Measurements from ENCODE around the gene FFAR2. TPM values are rescaled to one million over a fixed set of nuclear protein-coding genes. Genes with fewer than 3 reads are reported as not detected.

The FFAR2 gene
- total and polyA plus RNA-seq, 2 donors (not counting 3 experiments of a cell fraction or from before 2014, with no cell fraction given), result not detected

DNA sequence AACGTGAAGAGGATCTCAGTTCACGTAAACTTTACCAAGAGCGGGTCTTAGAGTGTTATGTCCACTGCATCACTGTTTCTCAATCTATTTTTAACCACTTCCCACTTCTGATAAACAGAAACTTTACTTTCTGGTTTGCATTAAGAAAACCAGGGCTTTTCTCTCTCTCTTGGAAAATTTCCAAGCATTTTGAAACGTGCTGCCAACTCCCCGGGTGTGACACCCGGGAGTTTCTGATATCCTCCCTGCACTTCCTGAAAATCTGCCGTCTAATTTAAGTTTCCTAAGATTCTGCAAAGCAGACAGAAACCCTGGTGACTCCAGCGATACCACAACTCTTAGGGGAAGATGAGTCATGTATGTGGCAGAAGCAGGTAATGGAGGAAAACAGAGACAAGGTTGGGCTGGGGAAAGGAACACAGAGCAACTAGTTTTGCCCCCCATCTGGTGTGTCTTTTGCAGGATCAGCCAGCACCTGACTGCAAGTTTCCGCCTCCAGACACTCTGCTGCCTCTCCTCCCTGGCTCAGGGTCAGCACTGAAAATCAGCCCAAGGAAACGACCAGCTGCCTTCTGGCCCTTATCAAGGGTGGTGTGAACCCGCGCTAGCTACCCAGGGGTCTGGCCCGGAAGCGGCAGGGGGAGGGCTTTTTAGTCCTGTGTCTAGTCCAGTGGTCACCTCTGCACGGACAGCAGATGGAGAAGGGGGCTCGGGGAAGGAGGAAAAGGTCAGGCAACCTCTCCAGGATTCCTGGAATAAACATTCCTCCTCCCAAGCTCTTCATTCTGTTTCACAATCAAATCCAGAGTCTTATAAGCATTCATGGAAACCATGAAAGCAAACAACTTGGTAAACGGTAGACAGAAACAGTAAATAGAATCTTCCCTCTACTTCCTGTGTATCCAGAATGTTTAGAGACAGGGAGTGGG is 11.3 kb upstream of the FFAR2 start:
- Histone ChIP-seq H3K4me3 (replicated peaks in 1 of 3; ENCODE audit: insufficient read depth in 1 of 3, low read depth in 1 of 3, low read length in 3 of 3) (no peak overlapping the region), H3K27ac (ENCODE audit: insufficient read depth, low read depth, low read length) (no peak overlapping the region), H3K9me1 (replicated peaks; ENCODE audit: control insufficient read depth, extremely low read depth, insufficient read depth, low read length) (no peaks in the 10 kb centered on the region), H3K9me3 (replicated peaks; ENCODE audit: control insufficient read depth, insufficient read depth, low read length) (no peaks in the 10 kb centered on the region), H3K27me3 (ENCODE audit: control insufficient read depth in 2 of 2, insufficient read depth in 2 of 2, low read length in 2 of 2) (peaks cover 0 to 7% of the 10 kb centered on the region in 2 experiments), H3K4me1 (ENCODE audit: control insufficient read depth, extremely low read depth, insufficient read depth, low read length) (no peaks in the 10 kb centered on the region), H2AFZ (ENCODE audit: low read depth, low read length) (no peak overlapping the region), H3K4me2 (ENCODE audit: insufficient read depth, low read length) (no peak overlapping the region), H3K9ac (replicated peaks; ENCODE audit: extremely low read depth, insufficient read depth, low read length) (no peak overlapping the region), H4K20me1 (replicated peaks; ENCODE audit: control insufficient read depth, extremely low read depth, insufficient read depth, low read length) (no peaks in the 10 kb centered on the region), H3K79me2 (ENCODE audit: control insufficient read depth, insufficient read depth, low read length) (no peaks in the 10 kb centered on the region), H3K36me3 (ENCODE audit: control insufficient read depth in 2 of 2, extremely low read depth in 1 of 2, insufficient read depth in 2 of 2, low read length in 2 of 2) (no peaks in the 10 kb centered on the region)
- BruUV-seq (replicated peaks), result no TSS peak
- DNase-seq (ENCODE audit: low read depth, low spot score) (peak; percentile 15), FAIRE-seq (no peak)
- POLR2A ChIA-PET, result no interaction called here
- dilution Hi-C loops (cut with MboI; ENCODE audit: extremely low pct_ligation_motif_present, low sequenced_read_pairs), result no loop called here
- TF ChIP-seq MYC (IDR thresholded peaks at IDR 0.05; ENCODE audit: low read depth, low read length) (no peak), GATA2 (IDR thresholded peaks at IDR 0.05; ENCODE audit: insufficient read depth, insufficient read length, low read depth, low read length) (no peak), FOS (IDR thresholded peaks at IDR 0.05; ENCODE audit: borderline replicate concordance, insufficient read depth, low read length) (peak; percentile 24), POLR2AphosphoS5 (IDR thresholded peaks at IDR 0.05; ENCODE audit: insufficient read depth, low read depth, low read length) (no peak), JUN (IDR thresholded peaks at IDR 0.05; ENCODE audit: borderline replicate concordance, insufficient read depth, insufficient read length, low read depth) (peak; percentile 24), POLR2A (IDR thresholded peaks at IDR 0.05; ENCODE audit: low read depth, low read length) (no peak)
- CTCF ChIA-PET, result no interaction called here
- intact Hi-C loops (cut with micrococcal nuclease), result no loop called here

DNA sequence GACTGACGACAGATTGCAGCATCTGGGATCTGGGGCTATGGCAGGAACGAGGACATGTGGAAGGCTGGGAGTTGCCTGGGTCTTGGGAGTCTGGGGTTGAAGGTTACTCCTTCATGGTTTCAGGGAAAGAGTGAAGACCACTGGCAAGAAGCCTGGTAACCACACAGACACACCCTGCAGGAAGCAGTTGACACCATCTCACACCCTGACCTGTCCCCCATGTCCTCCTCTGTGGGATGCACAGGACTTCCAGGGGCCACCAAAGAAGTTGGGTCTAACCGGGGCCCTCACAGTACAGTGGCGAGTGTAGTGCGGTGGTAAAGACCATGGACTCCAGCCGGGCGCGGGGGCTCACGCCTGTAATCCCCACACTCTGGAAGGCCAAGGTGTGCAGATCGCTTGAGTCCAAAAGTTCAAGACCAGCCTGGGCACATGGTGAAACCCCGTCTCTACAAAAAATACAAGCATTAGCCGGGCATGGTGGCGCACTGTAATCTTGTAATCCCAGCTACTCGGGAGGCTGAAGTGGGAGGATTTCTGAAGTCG is 10.6 kb upstream of the FFAR2 start:
- POLR2A ChIA-PET, result no interaction called here
- dilution Hi-C loops (cut with MboI; ENCODE audit: extremely low pct_ligation_motif_present, low sequenced_read_pairs) (no loop called here), intact Hi-C loops (cut with micrococcal nuclease) (no loop called here)
- H3K9me3 ChIP-seq (replicated peaks; ENCODE audit: control insufficient read depth, insufficient read depth, low read length), result no peaks in the 10 kb centered on the region
- no peak overlapping the region for H3K4me2 ChIP-seq (ENCODE audit: insufficient read depth, low read length)
- CTCF ChIA-PET, result no interaction called here
- TF ChIP-seq MYC (IDR thresholded peaks at IDR 0.05; ENCODE audit: low read depth, low read length), result no peak
- no peak for TF ChIP-seq JUN (IDR thresholded peaks at IDR 0.05; ENCODE audit: borderline replicate concordance, insufficient read depth, insufficient read length, low read depth)
- no peak for TF ChIP-seq POLR2A (IDR thresholded peaks at IDR 0.05; ENCODE audit: low read depth, low read length)
- no peak for TF ChIP-seq EZH2 (IDR thresholded peaks at IDR 0.05; ENCODE audit: borderline replicate concordance, low read depth, low read length, severe bottlenecking)
- TF ChIP-seq POLR2AphosphoS5 (IDR thresholded peaks at IDR 0.05; ENCODE audit: insufficient read depth, low read depth, low read length), result no peak
- TF ChIP-seq, protein P1, sequence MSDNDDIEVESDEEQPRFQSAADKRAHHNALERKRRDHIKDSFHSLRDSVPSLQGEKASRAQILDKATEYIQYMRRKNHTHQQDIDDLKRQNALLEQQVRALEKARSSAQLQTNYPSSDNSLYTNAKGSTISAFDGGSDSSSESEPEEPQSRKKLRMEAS (IDR thresholded peaks at IDR 0.05; ENCODE audit: insufficient read depth, insufficient read length), result no peak
- TF ChIP-seq, protein P2, sequence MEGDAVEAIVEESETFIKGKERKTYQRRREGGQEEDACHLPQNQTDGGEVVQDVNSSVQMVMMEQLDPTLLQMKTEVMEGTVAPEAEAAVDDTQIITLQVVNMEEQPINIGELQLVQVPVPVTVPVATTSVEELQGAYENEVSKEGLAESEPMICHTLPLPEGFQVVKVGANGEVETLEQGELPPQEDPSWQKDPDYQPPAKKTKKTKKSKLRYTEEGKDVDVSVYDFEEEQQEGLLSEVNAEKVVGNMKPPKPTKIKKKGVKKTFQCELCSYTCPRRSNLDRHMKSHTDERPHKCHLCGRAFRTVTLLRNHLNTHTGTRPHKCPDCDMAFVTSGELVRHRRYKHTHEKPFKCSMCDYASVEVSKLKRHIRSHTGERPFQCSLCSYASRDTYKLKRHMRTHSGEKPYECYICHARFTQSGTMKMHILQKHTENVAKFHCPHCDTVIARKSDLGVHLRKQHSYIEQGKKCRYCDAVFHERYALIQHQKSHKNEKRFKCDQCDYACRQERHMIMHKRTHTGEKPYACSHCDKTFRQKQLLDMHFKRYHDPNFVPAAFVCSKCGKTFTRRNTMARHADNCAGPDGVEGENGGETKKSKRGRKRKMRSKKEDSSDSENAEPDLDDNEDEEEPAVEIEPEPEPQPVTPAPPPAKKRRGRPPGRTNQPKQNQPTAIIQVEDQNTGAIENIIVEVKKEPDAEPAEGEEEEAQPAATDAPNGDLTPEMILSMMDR (IDR thresholded peaks at IDR 0.05; ENCODE audit: extremely low read depth in 1 of 2, insufficient read depth in 1 of 2, low read depth in 1 of 2, low read length in 2 of 2), result no peak
- TF ChIP-seq GATA2 (IDR thresholded peaks at IDR 0.05; ENCODE audit: insufficient read depth, insufficient read length, low read depth, low read length), result no peak
- TF ChIP-seq FOS (IDR thresholded peaks at IDR 0.05; ENCODE audit: borderline replicate concordance, insufficient read depth, low read length), result no peak
- no peak overlapping the region for H3K9ac ChIP-seq (replicated peaks; ENCODE audit: extremely low read depth, insufficient read depth, low read length)
- FAIRE-seq (no peak), DNase-seq (ENCODE audit: low read depth, low spot score) (no peak)
- no peak overlapping the region for H2AFZ ChIP-seq (ENCODE audit: low read depth, low read length)
- no peaks in the 10 kb centered on the region for H3K9me1 ChIP-seq (replicated peaks; ENCODE audit: control insufficient read depth, extremely low read depth, insufficient read depth, low read length)
- no peaks in the 10 kb centered on the region for H3K4me1 ChIP-seq (ENCODE audit: control insufficient read depth, extremely low read depth, insufficient read depth, low read length)
- no peaks in the 10 kb centered on the region for H3K36me3 ChIP-seq (ENCODE audit: control insufficient read depth in 2 of 2, extremely low read depth in 1 of 2, insufficient read depth in 2 of 2, low read length in 2 of 2)
- no peak overlapping the region for H3K4me3 ChIP-seq (replicated peaks in 1 of 3; ENCODE audit: insufficient read depth in 1 of 3, low read depth in 1 of 3, low read length in 3 of 3)
- H4K20me1 ChIP-seq (replicated peaks; ENCODE audit: control insufficient read depth, extremely low read depth, insufficient read depth, low read length), result no peaks in the 10 kb centered on the region
- no peak overlapping the region for H3K27ac ChIP-seq (ENCODE audit: insufficient read depth, low read depth, low read length)
- BruUV-seq (replicated peaks), result no TSS peak
- H3K79me2 ChIP-seq (ENCODE audit: control insufficient read depth, insufficient read depth, low read length), result no peaks in the 10 kb centered on the region
- H3K27me3 ChIP-seq (ENCODE audit: control insufficient read depth in 2 of 2, insufficient read depth in 2 of 2, low read length in 2 of 2), result peaks cover 0 to 7% of the 10 kb centered on the region in 2 experiments
